H1 (cell line): ENCODE measurements around the gene ARMS2. TPM values are rescaled to one million over a fixed set of nuclear protein-coding genes. Genes with fewer than 3 reads are reported as not detected.

Experiments
- ASH2L ChIP-seq: fragments of 200-600, 300-600 bp; sonication (generic); IDR thresholded peaks from one replicate; pipeline ENCODE4 v1.7.1; 2017; ENCODE audit warnings: low read length
- CEBPB ChIP-seq: IDR thresholded peaks from 2 replicates; pipeline ENCODE4 v1.6.1; 2012; ENCODE audit warnings: low read depth, low read length
- EGR1 ChIP-seq: IDR thresholded peaks from 2 replicates; pipeline ENCODE4 v1.6.1; 2011; ENCODE audit warnings: low read depth, low read length, borderline replicate concordance
- JUND ChIP-seq: IDR thresholded peaks from 2 replicates; pipeline ENCODE4 v1.6.1; 2011; ENCODE audit warnings: mild to moderate bottlenecking, improper control_type of control experiment, low read length
- NRF1 ChIP-seq: IDR thresholded peaks from 2 replicates; pipeline ENCODE4 v1.6.1; 2011; ENCODE audit warnings: mild to moderate bottlenecking, low read depth, low read length, improper control_type of control experiment
- POLR2AphosphoS5 ChIP-seq: IDR thresholded peaks from 2 replicates; pipeline ENCODE4 v1.6.1; 2011; ENCODE audit warnings: low read depth, low read length
- RAD21 ChIP-seq, 2 experiments: IDR thresholded peaks in 1 of 2; conservative IDR thresholded peaks in 1 of 2; 2 replicates each; pipeline ENCODE4 v1.6.1; 2011; ENCODE audit warnings: low read depth in 2 of 2, low read length in 2 of 2, improper control_type of control experiment in 1 of 2, inconsistent platforms in 1 of 2, mild to moderate bottlenecking in 1 of 2, moderate library complexity in 1 of 2
- SAP30 ChIP-seq: fragments of 300-600 bp; sonication (generic); IDR thresholded peaks from 2 replicates; pipeline ENCODE4 v1.7.1; 2012; ENCODE audit warnings: low read length, moderate library complexity, mild to moderate bottlenecking, inconsistent platforms; ENCODE audit not compliant: insufficient read depth, insufficient replicate concordance
- SUZ12 ChIP-seq: fragments of 200-600 bp; sonication (generic); IDR thresholded peaks from 2 replicates; pipeline ENCODE4 v1.6.1; 2012; ENCODE audit warnings: mild to moderate bottlenecking, inconsistent platforms, low read length, moderate library complexity, mixed read lengths
- polyA plus RNA-seq, 7 experiments: library from polyadenylated mRNA; depleted of rRNA in 3 of 7; stranded (reverse) in 5 of 7; unstranded in 2 of 7; fragments of >200 nt in 5 of 7; fragments of 200-250 nt in 2 of 7; gene quantifications; 1 replicate in 5 of 7; 2 replicates in 1 of 7; 4 replicates in 1 of 7; pipeline versions ENCODE4 v1.2.1 to v1.2.3, GENCODE V29; 2011 to 2013; ENCODE audit warnings: missing spikeins in 2 of 7, mixed read lengths in 2 of 7
- total RNA-seq: library from RNA; stranded (reverse); fragmentation: NEBNext Ultra II Directional; extraction: Animal tissue kit (Norgen Biotek cat#: 25700); gene quantifications from 2 replicates; pipeline ENCODE4 v1.2.1, GENCODE V29; 2021

Gene ARMS2
- total and polyA plus RNA-seq, 2 of the 8 experiments (the other 6 are each of a cell fraction or from before 2014, with no cell fraction given), result not detected

GRCh38 chr10:122486406-122487080 lies 32.1 kb downstream of the ARMS2 start (continued):
- no peak for TF ChIP-seq SUZ12
- no peak for TF ChIP-seq EGR1
- TF ChIP-seq NRF1, result no peak
- no peak for TF ChIP-seq POLR2AphosphoS5
- no peak for TF ChIP-seq CEBPB
- no peak for TF ChIP-seq JUND
- no peak for TF ChIP-seq ASH2L
- no peak for TF ChIP-seq SAP30
- no peak for TF ChIP-seq RAD21 (IDR thresholded peaks at IDR 0.05 in 1 of 2, conservative IDR thresholded peaks at IDR 0.05 in 1 of 2; ENCODE audit: low read depth in 2 of 2, low read length in 2 of 2)
